ENCODE data around the gene OSR1.

GRCh38 chr2:19365126-19365525, 6.7 kb upstream of the OSR1 start:
- TF ChIP-seq RELA (IDR thresholded peaks at IDR 0.05; ENCODE audit: borderline replicate concordance, partially characterized antibody) = no peak
- no peak for TF ChIP-seq CHD1 (IDR thresholded peaks at IDR 0.05; ENCODE audit: low read depth, low read length)
- TF ChIP-seq WRNIP1 (IDR thresholded peaks at IDR 0.05; ENCODE audit: borderline replicate concordance, low read depth, low read length) = no peak
- TF ChIP-seq POLR2A (IDR thresholded peaks at IDR 0.05; ENCODE audit: low read depth, low read length) = no peak
